Activated CD8-positive, alpha-beta memory T cell treated with anti-CD3 and anti-CD28 coated beads, Interleukin-2, amount 10 ng/mL, durations not matched to agents 7 days and 5 days (primary cell): ENCODE results near the gene TCF4. TPM values are rescaled to one million over a fixed set of nuclear protein-coding genes. Genes with fewer than 3 reads are reported as not detected.

ENCODE experiments used
- ATAC-seq: fragments of 150-1000 bp; cut with Tn5 transposase; one replicate; pipeline ENCODE4 v1.10.0; 2021; ENCODE audit warnings: moderate library complexity
- CTCF ChIA-PET: fragments of 350-600 bp; sonication (Branson Sonifier 250); formaldehyde crosslinking; loops from one replicate; lab custom pipeline; 2021; ENCODE audit warnings: antibody characterized with exemption; lab: Charles Lee
- DNase-seq: peaks from one replicate; pipeline ENCODE4 v3.0.0-alpha.2; 2020
- H3K27ac Mint-ChIP-seq: one replicate; pipeline ENCODE4 v1.8.0; 2021; ENCODE audit warnings: mild to moderate bottlenecking, mixed read lengths
- H3K27me3 Mint-ChIP-seq: one replicate; pipeline ENCODE4 v1.8.0; 2021; ENCODE audit warnings: mixed read lengths
- H3K36me3 Mint-ChIP-seq: one replicate; pipeline ENCODE4 v1.8.0; 2021; ENCODE audit warnings: mild to moderate bottlenecking, mixed read lengths
- H3K4me1 Mint-ChIP-seq: one replicate; pipeline ENCODE4 v1.8.0; 2021; ENCODE audit warnings: mixed read lengths
- H3K4me3 Mint-ChIP-seq: one replicate; pipeline ENCODE4 v1.8.0; 2021; ENCODE audit warnings: mild to moderate bottlenecking, moderate library complexity, mixed read lengths
- H3K9me3 Mint-ChIP-seq: one replicate; pipeline ENCODE4 v1.8.0; 2022; ENCODE audit warnings: low read depth, mixed read lengths
- total RNA-seq, 2 experiments: library from RNA; stranded (reverse); gene quantifications; one replicate each; pipeline ENCODE4 v1.2.3, GENCODE V29; 2021

Gene TCF4
- total RNA-seq, 2 experiments from 2014 or later = 1.2 to 2.0 TPM

GRCh38 chr18:55386545-55386944 lies 201.4 kb downstream of the TCF4 start:
- CTCF ChIA-PET = no interaction called here
- H3K27me3 Mint-ChIP-seq = no peaks in the 10 kb centered on the region
- no peak overlapping the region for H3K27ac Mint-ChIP-seq
- no peak for DNase-seq
- no peak for ATAC-seq
- H3K9me3 Mint-ChIP-seq = peaks cover 3% of the 10 kb centered on the region
- no peak overlapping the region for H3K4me3 Mint-ChIP-seq
- H3K36me3 Mint-ChIP-seq = no peaks in the 10 kb centered on the region
- H3K4me1 Mint-ChIP-seq = no peaks in the 10 kb centered on the region

GRCh38 chr18:55385770-55386169 lies 202.2 kb downstream of the TCF4 start:
- ATAC-seq (no peak), DNase-seq (no peak)
- Mint-ChIP-seq H3K4me3 (no peak overlapping the region), H3K4me1 (no peaks in the 10 kb centered on the region), H3K9me3 (peaks cover 3% of the 10 kb centered on the region), H3K27me3 (no peaks in the 10 kb centered on the region), H3K27ac (no peak overlapping the region), H3K36me3 (no peaks in the 10 kb centered on the region)
- CTCF ChIA-PET = no interaction called here

GRCh38 chr18:55384551-55385275 lies 203.3 kb downstream of the TCF4 start:
- Mint-ChIP-seq H3K9me3 (peaks cover 3% of the 10 kb centered on the region), H3K27ac (no peak overlapping the region), H3K36me3 (no peaks in the 10 kb centered on the region), H3K4me3 (no peak overlapping the region), H3K27me3 (no peaks in the 10 kb centered on the region), H3K4me1 (no peaks in the 10 kb centered on the region)
- CTCF ChIA-PET = interaction anchor here (0.6 kb wide), 1 partner anchor 24 kb away, joined by 3 read pairs; no protein-coding TSS in a partner anchor
- DNase-seq (no peak), ATAC-seq (no peak)

- DNase-seq = no peak
- ATAC-seq = no peak
- no peak overlapping the region for H3K27ac Mint-ChIP-seq
- no peaks in the 10 kb centered on the region for H3K27me3 Mint-ChIP-seq
- no peaks in the 10 kb centered on the region for H3K4me1 Mint-ChIP-seq
- CTCF ChIA-PET = no interaction called here
- H3K4me3 Mint-ChIP-seq = no peak overlapping the region
- no peaks in the 10 kb centered on the region for H3K36me3 Mint-ChIP-seq
- peaks cover 3% of the 10 kb centered on the region for H3K9me3 Mint-ChIP-seq
Observed at GRCh38 chr18:55384115-55384514, 203.9 kb downstream of the TCF4 start.

- no peak for ATAC-seq
- no peaks in the 10 kb centered on the region for H3K36me3 Mint-ChIP-seq
- no peaks in the 10 kb centered on the region for H3K27me3 Mint-ChIP-seq
- peaks cover 3% of the 10 kb centered on the region for H3K9me3 Mint-ChIP-seq
- H3K27ac Mint-ChIP-seq = no peak overlapping the region
- no peak for DNase-seq
- CTCF ChIA-PET = no interaction called here
- H3K4me1 Mint-ChIP-seq = no peaks in the 10 kb centered on the region
- H3K4me3 Mint-ChIP-seq = no peak overlapping the region
Observed at GRCh38 chr18:55382277-55382805, 205.7 kb downstream of the TCF4 start.

- Mint-ChIP-seq H3K9me3 (peaks cover 3% of the 10 kb centered on the region), H3K36me3 (no peaks in the 10 kb centered on the region), H3K4me1 (no peaks in the 10 kb centered on the region), H3K27me3 (no peaks in the 10 kb centered on the region), H3K4me3 (no peak overlapping the region), H3K27ac (no peak overlapping the region)
- CTCF ChIA-PET = no interaction called here
- ATAC-seq (no peak), DNase-seq (no peak)
Observed at GRCh38 chr18:55381277-55381676, 206.7 kb downstream of the TCF4 start.

- no peaks in the 10 kb centered on the region for H3K27me3 Mint-ChIP-seq
- ATAC-seq = no peak
- no peaks in the 10 kb centered on the region for H3K4me1 Mint-ChIP-seq
- peaks cover 3% of the 10 kb centered on the region for H3K9me3 Mint-ChIP-seq
- no peak for DNase-seq
- H3K4me3 Mint-ChIP-seq = no peak overlapping the region
- H3K27ac Mint-ChIP-seq = no peak overlapping the region
- no peaks in the 10 kb centered on the region for H3K36me3 Mint-ChIP-seq
- CTCF ChIA-PET = no interaction called here
Observed at GRCh38 chr18:55380589-55380988, 207.4 kb downstream of the TCF4 start.

- ATAC-seq = no peak
- Mint-ChIP-seq H3K27me3 (no peaks in the 10 kb centered on the region), H3K4me1 (no peaks in the 10 kb centered on the region), H3K36me3 (peaks cover 1% of the 10 kb centered on the region), H3K27ac (no peak overlapping the region), H3K9me3 (peaks cover 2% of the 10 kb centered on the region), H3K4me3 (no peak overlapping the region)
- CTCF ChIA-PET = no interaction called here
- DNase-seq = no peak
Observed at GRCh38 chr18:55376387-55376786, 211.6 kb downstream of the TCF4 start.

GRCh38 chr18:55375930-55376329 lies 212.1 kb downstream of the TCF4 start:
- no peak overlapping the region for H3K4me3 Mint-ChIP-seq
- H3K36me3 Mint-ChIP-seq = peaks cover 1% of the 10 kb centered on the region
- DNase-seq = no peak
- no peaks in the 10 kb centered on the region for H3K27me3 Mint-ChIP-seq
- H3K9me3 Mint-ChIP-seq = peaks cover 2% of the 10 kb centered on the region
- ATAC-seq = no peak
- CTCF ChIA-PET = no interaction called here
- H3K27ac Mint-ChIP-seq = no peak overlapping the region
- H3K4me1 Mint-ChIP-seq = no peaks in the 10 kb centered on the region

- no peak overlapping the region for H3K4me3 Mint-ChIP-seq
- H3K27ac Mint-ChIP-seq = no peak overlapping the region
- H3K27me3 Mint-ChIP-seq = no peaks in the 10 kb centered on the region
- DNase-seq (no peak), ATAC-seq (no peak)
- CTCF ChIA-PET = no interaction called here
- no peaks in the 10 kb centered on the region for H3K4me1 Mint-ChIP-seq
- H3K9me3 Mint-ChIP-seq = peaks cover 2% of the 10 kb centered on the region
- H3K36me3 Mint-ChIP-seq = peaks cover 1% of the 10 kb centered on the region
Observed at GRCh38 chr18:55374741-55375140, 213.3 kb downstream of the TCF4 start.

GRCh38 chr18:55372209-55372608 lies 215.8 kb downstream of the TCF4 start:
- no peaks in the 10 kb centered on the region for H3K27me3 Mint-ChIP-seq
- H3K9me3 Mint-ChIP-seq = peaks cover 2% of the 10 kb centered on the region
- CTCF ChIA-PET = no interaction called here

GRCh38 chr18:55370936-55371335 lies 217.1 kb downstream of the TCF4 start:
- Mint-ChIP-seq H3K27ac (no peak overlapping the region), H3K9me3 (peaks cover 2% of the 10 kb centered on the region), H3K4me1 (no peaks in the 10 kb centered on the region), H3K36me3 (peaks cover 1% of the 10 kb centered on the region), H3K4me3 (no peak overlapping the region), H3K27me3 (no peaks in the 10 kb centered on the region)
- DNase-seq = no peak
- ATAC-seq = no peak
- CTCF ChIA-PET = no interaction called here

More at GRCh38 chr18:55372209-55372608, 215.8 kb downstream of the TCF4 start:
- DNase-seq (no peak), ATAC-seq (no peak)
- H3K4me3 Mint-ChIP-seq = no peak overlapping the region
- no peaks in the 10 kb centered on the region for H3K4me1 Mint-ChIP-seq
- peaks cover 1% of the 10 kb centered on the region for H3K36me3 Mint-ChIP-seq
- no peak overlapping the region for H3K27ac Mint-ChIP-seq

GRCh38 chr18:55369346-55369745 lies 218.6 kb downstream of the TCF4 start:
- H3K36me3 Mint-ChIP-seq = peaks cover 1% of the 10 kb centered on the region
- H3K27ac Mint-ChIP-seq = no peak overlapping the region
- DNase-seq (no peak), ATAC-seq (no peak)
- no peaks in the 10 kb centered on the region for H3K27me3 Mint-ChIP-seq
- H3K4me3 Mint-ChIP-seq = no peak overlapping the region
- no peaks in the 10 kb centered on the region for H3K4me1 Mint-ChIP-seq
- CTCF ChIA-PET = no interaction called here
- peaks cover 2% of the 10 kb centered on the region for H3K9me3 Mint-ChIP-seq

- no peak overlapping the region for H3K4me3 Mint-ChIP-seq
- ATAC-seq (no peak), DNase-seq (no peak)
- H3K27ac Mint-ChIP-seq = no peak overlapping the region
- H3K9me3 Mint-ChIP-seq = peaks cover 4% of the 10 kb centered on the region
- H3K27me3 Mint-ChIP-seq = no peaks in the 10 kb centered on the region
- CTCF ChIA-PET = no interaction called here
- H3K4me1 Mint-ChIP-seq = no peaks in the 10 kb centered on the region
- no peaks in the 10 kb centered on the region for H3K36me3 Mint-ChIP-seq
Observed at GRCh38 chr18:55365342-55365741, 222.7 kb downstream of the TCF4 start.
